ENCODE measurements around the gene WRAP73. TPM values are rescaled to one million over a fixed set of nuclear protein-coding genes. Genes with fewer than 3 reads are reported as not detected.

Gene WRAP73
- total RNA-seq, 1 donor from 2014 or later, result 15.6 TPM

DNA sequence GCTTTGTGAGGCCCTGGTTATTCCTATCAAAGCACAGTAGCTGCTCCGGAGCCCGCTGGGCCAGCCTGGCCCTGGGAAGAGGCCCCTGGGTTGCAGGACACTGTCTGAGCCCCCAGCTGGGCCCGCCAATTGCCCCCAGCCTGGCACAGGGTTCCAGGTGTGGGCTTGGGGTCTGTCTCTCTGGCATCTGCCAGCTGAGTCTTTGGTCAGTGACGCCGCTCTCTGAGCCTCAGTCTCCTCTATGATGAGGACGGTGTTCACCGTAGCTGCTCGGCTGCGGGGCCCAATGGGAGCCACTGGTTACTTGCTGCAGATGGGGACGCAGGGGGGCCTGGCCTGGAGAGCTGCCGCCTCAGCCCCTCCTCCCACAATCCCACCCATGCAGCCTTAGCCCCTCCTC is 43.4 kb upstream of the WRAP73 start:
- Mint-ChIP-seq H3K36me3 (ENCODE audit: low read depth, unreplicated experiment) (no peaks in the 10 kb centered on the region), H3K27me3 (ENCODE audit: low read depth, unreplicated experiment) (peaks cover 40% of the 10 kb centered on the region), H3K9me3 (ENCODE audit: unreplicated experiment) (no peaks in the 10 kb centered on the region), H3K4me3 (ENCODE audit: unreplicated experiment) (no peak overlapping the region), H3K27ac (ENCODE audit: unreplicated experiment) (no peak overlapping the region), H3K4me1 (ENCODE audit: low read depth, unreplicated experiment) (peaks cover 2% of the 10 kb centered on the region)
- Histone ChIP-seq H3K4me1 (ENCODE audit: insufficient read depth, low read length) (no peaks in the 10 kb centered on the region), H3K9me3 (ENCODE audit: insufficient read depth, low read depth, low read length) (no peaks in the 10 kb centered on the region), H3K27ac (ENCODE audit: low read depth, low read length) (no peak overlapping the region), H3K27me3 (ENCODE audit: insufficient read depth, low read length) (peaks cover 4% of the 10 kb centered on the region), H3K36me3 (ENCODE audit: insufficient read depth, low read length) (no peaks in the 10 kb centered on the region), H3K9ac (ENCODE audit: low read length) (no peak overlapping the region), H2AFZ (ENCODE audit: low read depth, low read length) (no peak overlapping the region), H4K20me1 (ENCODE audit: insufficient read depth, low read length) (no peaks in the 10 kb centered on the region), H3K79me2 (ENCODE audit: insufficient read depth, low read length) (no peaks in the 10 kb centered on the region), H3K4me3 (ENCODE audit: insufficient read depth, low read depth, low read length) (no peak overlapping the region), H3K4me2 (ENCODE audit: low read length) (no peak overlapping the region)
- DNase-seq (ENCODE audit: low read depth) (no peak), FAIRE-seq (no peak)
- TF ChIP-seq EZH2 (IDR thresholded peaks at IDR 0.05; ENCODE audit: insufficient read depth, low read length), result no peak
- TF ChIP-seq, protein P1, sequence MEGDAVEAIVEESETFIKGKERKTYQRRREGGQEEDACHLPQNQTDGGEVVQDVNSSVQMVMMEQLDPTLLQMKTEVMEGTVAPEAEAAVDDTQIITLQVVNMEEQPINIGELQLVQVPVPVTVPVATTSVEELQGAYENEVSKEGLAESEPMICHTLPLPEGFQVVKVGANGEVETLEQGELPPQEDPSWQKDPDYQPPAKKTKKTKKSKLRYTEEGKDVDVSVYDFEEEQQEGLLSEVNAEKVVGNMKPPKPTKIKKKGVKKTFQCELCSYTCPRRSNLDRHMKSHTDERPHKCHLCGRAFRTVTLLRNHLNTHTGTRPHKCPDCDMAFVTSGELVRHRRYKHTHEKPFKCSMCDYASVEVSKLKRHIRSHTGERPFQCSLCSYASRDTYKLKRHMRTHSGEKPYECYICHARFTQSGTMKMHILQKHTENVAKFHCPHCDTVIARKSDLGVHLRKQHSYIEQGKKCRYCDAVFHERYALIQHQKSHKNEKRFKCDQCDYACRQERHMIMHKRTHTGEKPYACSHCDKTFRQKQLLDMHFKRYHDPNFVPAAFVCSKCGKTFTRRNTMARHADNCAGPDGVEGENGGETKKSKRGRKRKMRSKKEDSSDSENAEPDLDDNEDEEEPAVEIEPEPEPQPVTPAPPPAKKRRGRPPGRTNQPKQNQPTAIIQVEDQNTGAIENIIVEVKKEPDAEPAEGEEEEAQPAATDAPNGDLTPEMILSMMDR (IDR thresholded peaks at IDR 0.05; ENCODE audit: insufficient read depth, low read depth, low read length), result no peak

DNA sequence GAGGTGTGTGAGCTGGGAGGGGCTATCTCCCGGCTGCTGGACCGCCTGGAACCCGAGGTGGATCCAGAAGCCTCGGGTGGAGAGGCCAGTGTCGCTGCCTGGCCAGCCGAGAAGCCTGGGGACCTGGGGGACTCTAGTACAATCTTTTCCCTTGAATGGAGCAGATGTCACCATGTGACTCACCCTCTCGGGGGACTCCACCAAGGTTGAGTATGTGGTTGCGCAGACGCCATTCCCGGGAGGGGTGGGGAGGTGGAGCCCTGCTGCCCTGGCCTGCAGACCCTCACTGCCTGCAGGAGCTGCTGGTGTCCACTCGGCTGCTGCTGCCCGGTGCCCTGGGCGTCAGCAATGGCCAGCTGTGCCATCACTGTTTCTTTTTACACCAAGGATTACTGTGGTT is 42.7 kb upstream of the WRAP73 start:
- TF ChIP-seq, protein P1 (IDR thresholded peaks at IDR 0.05; ENCODE audit: insufficient read depth, low read depth, low read length), result no peak
- TF ChIP-seq EZH2 (IDR thresholded peaks at IDR 0.05; ENCODE audit: insufficient read depth, low read length), result no peak
- H4K20me1 ChIP-seq (ENCODE audit: insufficient read depth, low read length), result no peaks in the 10 kb centered on the region
- H3K4me3 ChIP-seq (ENCODE audit: insufficient read depth, low read depth, low read length), result no peak overlapping the region
- Mint-ChIP-seq H3K4me3 (ENCODE audit: unreplicated experiment) (no peak overlapping the region), H3K36me3 (ENCODE audit: low read depth, unreplicated experiment) (no peaks in the 10 kb centered on the region), H3K27me3 (ENCODE audit: low read depth, unreplicated experiment) (peaks cover 39% of the 10 kb centered on the region), H3K27ac (ENCODE audit: unreplicated experiment) (no peak overlapping the region), H3K9me3 (ENCODE audit: unreplicated experiment) (no peaks in the 10 kb centered on the region), H3K4me1 (ENCODE audit: low read depth, unreplicated experiment) (peaks cover 2% of the 10 kb centered on the region)
- no peak overlapping the region for H2AFZ ChIP-seq (ENCODE audit: low read depth, low read length)
- H3K4me1 ChIP-seq (ENCODE audit: insufficient read depth, low read length), result no peaks in the 10 kb centered on the region
- H3K79me2 ChIP-seq (ENCODE audit: insufficient read depth, low read length), result no peaks in the 10 kb centered on the region
- H3K9me3 ChIP-seq (ENCODE audit: insufficient read depth, low read depth, low read length), result no peaks in the 10 kb centered on the region
- H3K36me3 ChIP-seq (ENCODE audit: insufficient read depth, low read length), result no peaks in the 10 kb centered on the region
- H3K4me2 ChIP-seq (ENCODE audit: low read length), result no peak overlapping the region
- FAIRE-seq (no peak), DNase-seq (ENCODE audit: low read depth) (no peak)
- no peaks in the 10 kb centered on the region for H3K27me3 ChIP-seq (ENCODE audit: insufficient read depth, low read length)
- H3K27ac ChIP-seq (ENCODE audit: low read depth, low read length), result no peak overlapping the region
- no peak overlapping the region for H3K9ac ChIP-seq (ENCODE audit: low read length)

DNA sequence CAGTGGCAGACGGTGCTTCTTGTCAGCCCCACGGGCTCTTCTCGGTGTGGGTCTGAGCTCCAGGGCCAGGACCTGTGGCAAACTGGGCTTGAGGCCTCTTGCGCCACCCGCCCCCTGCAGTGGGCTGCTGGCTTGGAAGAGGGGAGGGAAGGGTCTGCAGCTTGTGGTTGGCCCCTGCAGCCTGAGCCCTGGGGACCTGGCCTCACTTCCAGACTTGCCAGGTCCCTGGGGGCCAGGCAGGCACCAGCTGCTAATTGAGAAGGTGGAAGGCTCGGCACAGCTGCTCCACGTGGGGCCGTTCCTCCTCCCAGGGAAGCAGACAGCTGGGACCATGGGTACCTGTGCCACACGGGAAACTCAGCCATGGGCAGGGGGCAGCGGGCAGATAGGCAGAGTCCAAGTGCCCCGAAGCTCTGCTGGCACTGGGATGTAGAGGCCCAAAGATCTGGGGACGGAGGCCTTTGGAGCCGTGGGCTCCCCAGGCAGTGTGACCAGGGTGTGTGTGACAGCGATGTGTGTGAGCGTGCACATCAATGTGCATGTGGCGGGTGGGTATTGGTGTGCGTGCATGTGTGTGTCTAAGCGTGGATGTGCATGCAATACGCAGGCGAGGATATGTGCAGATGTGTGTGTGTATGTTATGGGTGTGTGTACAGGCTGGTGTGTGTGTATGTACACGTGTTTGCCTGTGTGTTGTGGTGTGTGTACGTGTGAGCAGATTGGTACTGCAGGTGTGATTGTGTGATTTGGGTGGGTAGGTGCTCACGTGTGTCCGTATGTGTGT is 41.7 kb upstream of the WRAP73 start:
- TF ChIP-seq, protein P1 (IDR thresholded peaks at IDR 0.05; ENCODE audit: insufficient read depth, low read depth, low read length), result no peak
- no peak for TF ChIP-seq EZH2 (IDR thresholded peaks at IDR 0.05; ENCODE audit: insufficient read depth, low read length)
- H3K27ac Mint-ChIP-seq (ENCODE audit: unreplicated experiment), result no peak overlapping the region
- no peak for DNase-seq (ENCODE audit: low read depth)

More for the DNA sequence above, 41.7 kb upstream of the WRAP73 start:
- no peaks in the 10 kb centered on the region for H3K9me3 Mint-ChIP-seq (ENCODE audit: unreplicated experiment)
- no peaks in the 10 kb centered on the region for H3K27me3 ChIP-seq (ENCODE audit: insufficient read depth, low read length)
- H4K20me1 ChIP-seq (ENCODE audit: insufficient read depth, low read length), result no peaks in the 10 kb centered on the region
- H3K4me3 ChIP-seq (ENCODE audit: insufficient read depth, low read depth, low read length), result no peak overlapping the region
- no peaks in the 10 kb centered on the region for H3K36me3 ChIP-seq (ENCODE audit: insufficient read depth, low read length)
- peaks cover 36% of the 10 kb centered on the region for H3K27me3 Mint-ChIP-seq (ENCODE audit: low read depth, unreplicated experiment)
- H2AFZ ChIP-seq (ENCODE audit: low read depth, low read length), result no peak overlapping the region
- no peak overlapping the region for H3K27ac ChIP-seq (ENCODE audit: low read depth, low read length)
- H3K4me1 Mint-ChIP-seq (ENCODE audit: low read depth, unreplicated experiment), result peaks cover 2% of the 10 kb centered on the region
- no peak overlapping the region for H3K4me3 Mint-ChIP-seq (ENCODE audit: unreplicated experiment)
- H3K36me3 Mint-ChIP-seq (ENCODE audit: low read depth, unreplicated experiment), result no peaks in the 10 kb centered on the region
- H3K9me3 ChIP-seq (ENCODE audit: insufficient read depth, low read depth, low read length), result no peaks in the 10 kb centered on the region
- H3K9ac ChIP-seq (ENCODE audit: low read length), result no peak overlapping the region
- no peak for FAIRE-seq
- H3K4me2 ChIP-seq (ENCODE audit: low read length), result no peak overlapping the region
- H3K79me2 ChIP-seq (ENCODE audit: insufficient read depth, low read length), result no peaks in the 10 kb centered on the region
- H3K4me1 ChIP-seq (ENCODE audit: insufficient read depth, low read length), result no peaks in the 10 kb centered on the region
